HG02798 (cell line): ENCODE results near the gene PRMT2.
"Not testable (repeated sequence)": the region's sequence is repeated elsewhere in the genome, so short reads cannot be mapped to it uniquely, and the experiment has no call there.

Experiments
- ATAC-seq: cut with Tn5 transposase; IDR thresholded peaks from one replicate; pipeline ENCODE4 v1.9.1; 2021; ENCODE audit warnings: mild to moderate bottlenecking; ENCODE audit not compliant: unreplicated experiment, poor library complexity

Gene PRMT2

GRCh38 chr21:46616656-46617055 lies 18.8 kb upstream of the PRMT2 start:
- ATAC-seq: no peak

GRCh38 chr21:46617267-46618051 lies 18.0 kb upstream of the PRMT2 start:
- no peak for ATAC-seq

- no peak for ATAC-seq
Measured at GRCh38 chr21:46618738-46619379, 16.6 kb upstream of the PRMT2 start.

- no peak for ATAC-seq
Measured at GRCh38 chr21:46619846-46620245, 15.6 kb upstream of the PRMT2 start.

- no peak for ATAC-seq
Measured at GRCh38 chr21:46620846-46621245, 14.6 kb upstream of the PRMT2 start.

- ATAC-seq: no peak
Measured at GRCh38 chr21:46621457-46622182, 13.9 kb upstream of the PRMT2 start.

GRCh38 chr21:46622226-46622625 lies 13.2 kb upstream of the PRMT2 start:
- no peak for ATAC-seq

GRCh38 chr21:46624050-46624449 lies 11.4 kb upstream of the PRMT2 start:
- ATAC-seq: no peak

GRCh38 chr21:46625759-46626158 lies 9.7 kb upstream of the PRMT2 start:
- ATAC-seq: no peak

GRCh38 chr21:46626536-46626935 lies 8.9 kb upstream of the PRMT2 start:
- ATAC-seq: no peak

- ATAC-seq: no peak
Measured at GRCh38 chr21:46626975-46627501, 8.4 kb upstream of the PRMT2 start.

GRCh38 chr21:46627726-46628125 lies 7.7 kb upstream of the PRMT2 start:
- no peak for ATAC-seq

- no peak for ATAC-seq
Measured at GRCh38 chr21:46628868-46629267, 6.6 kb upstream of the PRMT2 start.

GRCh38 chr21:46630915-46631314 lies 4.6 kb upstream of the PRMT2 start:
- not testable (repeated sequence) for ATAC-seq

GRCh38 chr21:46633566-46633965 lies 1.9 kb upstream of the PRMT2 start:
- no peak for ATAC-seq

- ATAC-seq: no peak
Measured at GRCh38 chr21:46634427-46634826, 1.0 kb upstream of the PRMT2 start.

- no peak for ATAC-seq
Measured at GRCh38 chr21:46634966-46635323, 529 bp upstream of the PRMT2 start.

GRCh38 chr21:46636181-46636512 lies 673 bp downstream of the PRMT2 start:
- ATAC-seq: no peak

- no peak for ATAC-seq
Measured at GRCh38 chr21:46636550-46637285, 1.2 kb downstream of the PRMT2 start.

GRCh38 chr21:46637952-46638746 lies 2.7 kb downstream of the PRMT2 start:
- ATAC-seq: no peak
